HG03575 (cell line): Measurements from ENCODE around the gene NTN5.
A peak's percentile ranks its signal among the peaks of the same experiment; 100 is the strongest.
"Not testable (repeated sequence)": the region's sequence is repeated elsewhere in the genome, so short reads cannot be mapped to it uniquely, and the experiment has no call there.

ENCODE experiments used
- ATAC-seq: cut with Tn5 transposase; IDR thresholded peaks from one replicate; pipeline ENCODE4 v1.9.1; 2021; ENCODE audit not compliant: unreplicated experiment, insufficient number of reproducible peaks, low FRiP score; ENCODE audit errors: extremely low read depth

NTN5 gene

GRCh38 chr19:48672994-48673393 lies at the start of gene NTN5:
Gene NTN5, minus strand, starts transcription at chr19:48673017. Its CDS starts 2,031 bp downstream, at chr19:48670986.
- ATAC-seq: no peak

GRCh38 chr19:48722196-48722708 lies 49.4 kb upstream of the NTN5 start:
- no peak for ATAC-seq

GRCh38 chr19:48720613-48721296 lies 47.9 kb upstream of the NTN5 start:
- ATAC-seq: peak; percentile 55

- no peak for ATAC-seq
Observed at GRCh38 chr19:48720251-48720612, 47.4 kb upstream of the NTN5 start.

GRCh38 chr19:48719263-48720171 lies 46.7 kb upstream of the NTN5 start, which contains the start of gene MAMSTR:
Gene MAMSTR, minus strand, starts transcription at chr19:48719725. Its CDS starts 694 bp downstream, at chr19:48719031.
- ATAC-seq: no peak

- ATAC-seq: no peak
Observed at GRCh38 chr19:48718711-48719231, 46.0 kb upstream of the NTN5 start.

- ATAC-seq: not testable (repeated sequence)
Observed at GRCh38 chr19:48718106-48718505, 45.3 kb upstream of the NTN5 start.

- ATAC-seq: no peak
Observed at GRCh38 chr19:48716562-48717291, 43.9 kb upstream of the NTN5 start.

- no peak for ATAC-seq
Observed at GRCh38 chr19:48715681-48716171, 42.9 kb upstream of the NTN5 start.

- no peak for ATAC-seq
Observed at GRCh38 chr19:48714759-48715675, 42.2 kb upstream of the NTN5 start.

GRCh38 chr19:48713864-48714755 lies 41.3 kb upstream of the NTN5 start:
- peak; percentile 66 for ATAC-seq

GRCh38 chr19:48713041-48713863 lies 40.4 kb upstream of the NTN5 start:
- ATAC-seq: no peak

GRCh38 chr19:48711106-48711662 lies 38.4 kb upstream of the NTN5 start:
- ATAC-seq: no peak

- no peak for ATAC-seq
Observed at GRCh38 chr19:48708471-48708870, 35.7 kb upstream of the NTN5 start.

GRCh38 chr19:48705431-48705830 lies 32.6 kb upstream of the NTN5 start:
- no peak for ATAC-seq

- no peak for ATAC-seq
Observed at GRCh38 chr19:48703316-48703715, 30.5 kb upstream of the NTN5 start.
